Fibroblast of mammary gland (primary cell): ENCODE results near the gene CACNG7.
"Not testable (repeated sequence)": the region's sequence is repeated elsewhere in the genome, so short reads cannot be mapped to it uniquely, and the experiment has no call there.

ENCODE experiments used
- DNase-seq: peaks from one replicate; pipeline ENCODE4 v3.0.0-alpha.2; 2010; ENCODE audit warnings: low read depth
- H3K4me3 ChIP-seq: 2 replicates; pipeline ENCODE4 v1.5.1; 2011; ENCODE audit warnings: low read depth, mild to moderate bottlenecking, low read length, moderate library complexity; ENCODE audit not compliant: control insufficient read depth
- TF ChIP-seq, protein P1 (sequence below): conservative IDR thresholded peaks from 2 replicates; pipeline ENCODE4 v1.5.1; 2011; ENCODE audit warnings: low read depth, low read length, inconsistent platforms; ENCODE audit not compliant: control insufficient read depth, insufficient read depth

CACNG7 gene

DNA sequence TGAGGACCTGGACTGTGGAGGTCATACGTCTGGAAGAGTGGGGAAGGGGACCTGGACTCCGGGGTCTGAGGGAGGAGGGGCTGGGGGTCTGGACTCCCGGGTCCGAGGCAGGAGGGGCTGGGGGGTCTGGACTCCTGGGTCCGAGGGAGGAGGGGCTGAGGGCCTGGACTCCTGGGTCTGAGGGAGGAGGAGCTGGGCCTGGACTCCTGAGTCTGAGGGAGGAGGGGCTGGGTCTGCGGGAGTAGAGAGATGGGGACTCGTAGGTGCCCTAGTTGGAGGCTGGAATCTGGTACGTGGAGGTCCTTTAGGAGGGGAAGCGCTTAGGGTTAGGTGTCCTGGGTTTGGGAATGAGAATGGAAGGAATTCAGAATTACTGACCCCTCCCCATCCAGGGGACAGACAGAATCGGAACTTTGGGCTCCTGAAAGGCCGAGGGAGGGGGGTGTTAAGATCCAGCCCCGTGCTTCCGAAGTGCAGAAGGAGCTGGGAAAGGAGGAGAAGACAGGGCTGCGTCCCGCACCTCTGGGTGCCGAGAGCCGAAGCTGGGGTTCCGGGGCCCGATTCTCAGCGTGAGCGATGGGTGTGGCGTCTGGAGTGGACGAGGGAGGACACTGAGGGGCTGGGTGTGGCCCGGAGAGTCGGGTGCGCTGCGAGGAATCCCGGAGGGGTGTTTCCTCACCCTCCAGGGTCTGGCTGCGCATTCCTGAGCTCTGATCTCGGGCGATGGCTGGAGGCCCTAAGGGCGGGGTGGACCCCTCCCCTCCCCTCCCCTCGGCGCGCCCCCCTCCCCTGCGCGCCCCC is 40.8 kb upstream of the CACNG7 start:
- TF ChIP-seq, protein P1, sequence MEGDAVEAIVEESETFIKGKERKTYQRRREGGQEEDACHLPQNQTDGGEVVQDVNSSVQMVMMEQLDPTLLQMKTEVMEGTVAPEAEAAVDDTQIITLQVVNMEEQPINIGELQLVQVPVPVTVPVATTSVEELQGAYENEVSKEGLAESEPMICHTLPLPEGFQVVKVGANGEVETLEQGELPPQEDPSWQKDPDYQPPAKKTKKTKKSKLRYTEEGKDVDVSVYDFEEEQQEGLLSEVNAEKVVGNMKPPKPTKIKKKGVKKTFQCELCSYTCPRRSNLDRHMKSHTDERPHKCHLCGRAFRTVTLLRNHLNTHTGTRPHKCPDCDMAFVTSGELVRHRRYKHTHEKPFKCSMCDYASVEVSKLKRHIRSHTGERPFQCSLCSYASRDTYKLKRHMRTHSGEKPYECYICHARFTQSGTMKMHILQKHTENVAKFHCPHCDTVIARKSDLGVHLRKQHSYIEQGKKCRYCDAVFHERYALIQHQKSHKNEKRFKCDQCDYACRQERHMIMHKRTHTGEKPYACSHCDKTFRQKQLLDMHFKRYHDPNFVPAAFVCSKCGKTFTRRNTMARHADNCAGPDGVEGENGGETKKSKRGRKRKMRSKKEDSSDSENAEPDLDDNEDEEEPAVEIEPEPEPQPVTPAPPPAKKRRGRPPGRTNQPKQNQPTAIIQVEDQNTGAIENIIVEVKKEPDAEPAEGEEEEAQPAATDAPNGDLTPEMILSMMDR, result no peak
- DNase-seq, result peak; percentile 44

DNA sequence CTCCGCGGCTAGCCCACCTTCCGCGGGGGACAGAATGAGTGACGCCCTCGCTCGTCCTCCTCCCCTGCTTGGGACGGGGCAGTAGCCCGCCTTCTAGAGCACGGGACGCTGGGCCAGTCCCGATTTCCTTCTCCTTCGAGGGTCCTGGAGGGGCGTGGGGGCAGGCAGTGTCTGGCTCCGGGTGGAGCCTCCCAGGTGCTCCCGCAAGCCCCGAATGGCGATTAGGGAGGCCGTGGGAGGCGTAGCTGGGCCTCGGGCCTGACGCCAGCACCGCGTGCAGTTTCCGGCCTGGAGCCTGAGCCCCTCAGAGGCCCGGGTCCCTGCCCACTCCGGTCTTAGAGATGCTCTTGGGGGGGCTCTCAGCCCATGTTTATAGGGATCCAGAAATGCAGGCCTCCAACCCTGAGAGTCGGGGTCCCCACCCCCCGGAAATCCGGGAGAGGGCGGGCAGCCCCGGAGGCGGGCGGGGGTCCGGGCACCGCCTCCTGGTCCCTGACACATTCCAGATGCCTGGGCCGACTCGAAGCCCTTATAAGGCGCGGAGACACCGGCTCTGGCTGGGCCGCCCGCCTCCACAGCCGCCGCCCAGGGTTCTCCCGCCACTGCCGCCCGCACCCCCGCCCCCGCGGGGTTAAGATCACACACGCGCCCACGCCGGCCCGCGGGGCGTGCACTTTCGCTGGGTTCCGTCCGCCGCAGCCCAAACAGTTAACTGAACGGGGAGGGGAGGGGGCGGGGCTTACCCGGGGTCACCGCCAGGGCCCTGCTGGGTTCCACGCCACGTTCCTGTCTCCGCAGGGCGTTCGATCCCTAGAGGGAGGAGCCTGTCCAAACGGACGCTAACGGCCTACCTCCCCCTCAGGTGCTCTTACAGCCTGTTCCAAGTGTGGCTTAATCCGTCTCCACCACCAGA is 39.9 kb upstream of the CACNG7 start:
- TF ChIP-seq, protein P1, result no peak
- peak overlapping the region; percentile 97 for H3K4me3 ChIP-seq
- DNase-seq, result peak; percentile 83

More for the DNA sequence above, 40.8 kb upstream of the CACNG7 start:
- H3K4me3 ChIP-seq, result peak overlapping the region; percentile 97

DNA sequence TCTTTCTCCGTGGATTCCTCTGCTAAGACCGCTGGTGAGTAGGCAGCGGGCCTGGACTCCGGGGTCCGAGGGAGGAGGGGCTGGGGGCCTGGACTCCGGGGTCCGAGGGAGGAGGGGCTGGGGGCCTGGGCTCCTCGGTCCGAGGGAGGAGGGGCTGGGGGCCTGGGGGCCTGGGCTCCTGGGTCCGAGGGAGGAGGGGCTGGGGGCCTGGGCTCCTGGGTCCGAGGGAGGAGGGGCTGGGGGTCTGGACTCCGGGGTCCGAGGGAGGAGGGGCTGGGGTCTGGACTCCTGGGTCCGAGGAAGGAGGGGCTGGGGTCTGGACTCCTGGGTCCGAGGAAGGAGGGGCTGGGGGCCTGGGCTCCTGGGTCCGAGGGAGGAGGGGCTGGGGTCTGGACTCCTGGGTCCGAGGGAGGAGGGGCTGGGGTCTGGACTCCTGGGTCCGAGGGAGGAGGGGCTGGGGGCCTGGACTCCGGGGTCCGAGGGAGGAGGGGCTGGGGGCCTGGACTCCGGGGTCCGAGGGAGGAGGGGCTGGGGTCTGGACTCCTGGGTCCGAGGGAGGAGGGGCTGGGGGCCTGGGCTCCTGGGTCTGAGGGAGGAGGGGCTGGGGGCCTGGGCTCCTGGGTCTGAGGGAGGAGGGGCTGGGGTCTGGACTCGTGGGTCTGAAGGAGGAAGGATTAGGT is 39.1 kb upstream of the CACNG7 start:
- not testable (repeated sequence) for DNase-seq
- peak overlapping the region; percentile 97 for H3K4me3 ChIP-seq

DNA sequence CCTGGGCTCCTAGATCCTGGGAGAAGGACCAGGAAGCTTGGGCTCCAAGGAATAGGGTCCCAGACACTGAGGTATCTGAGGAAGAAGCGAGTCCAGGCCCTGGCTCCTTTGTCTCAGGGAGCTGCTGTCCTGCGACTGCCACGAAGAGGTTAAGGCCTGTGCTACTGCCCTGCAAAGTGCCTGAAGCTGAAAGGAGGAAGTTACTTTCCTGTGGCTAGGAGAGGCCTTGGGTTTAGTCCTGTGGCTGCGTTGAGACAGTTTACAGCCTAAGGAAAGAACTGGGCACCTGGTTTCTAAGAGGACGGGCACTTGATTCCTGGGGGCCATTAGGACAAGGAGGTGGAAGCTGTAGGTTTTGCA is 38.6 kb upstream of the CACNG7 start:
- no peak for DNase-seq
- no peak overlapping the region for H3K4me3 ChIP-seq
- TF ChIP-seq, protein P1, result no peak

DNA sequence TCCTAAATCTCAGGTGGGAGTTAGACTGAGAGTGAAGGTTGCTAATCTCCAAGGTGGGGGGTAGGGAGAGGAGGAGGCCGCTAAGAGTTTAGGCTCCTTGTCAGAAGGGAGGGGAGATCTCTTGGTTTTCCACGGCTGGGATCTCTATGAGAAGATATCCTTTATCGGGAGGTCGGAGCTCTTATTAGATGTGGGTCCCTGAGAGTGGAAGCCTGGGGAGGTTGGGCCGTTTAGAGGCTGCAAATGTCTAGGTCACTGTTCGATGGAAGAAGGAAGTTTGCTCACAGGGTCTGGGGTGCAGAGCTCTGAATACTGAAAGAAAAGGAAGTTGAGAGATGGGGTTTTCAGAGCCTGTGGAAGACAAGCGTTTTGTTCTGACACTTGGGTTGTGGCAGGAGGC is 37.6 kb upstream of the CACNG7 start:
- no peak overlapping the region for H3K4me3 ChIP-seq
- DNase-seq, result no peak
- TF ChIP-seq, protein P1, result no peak

DNA sequence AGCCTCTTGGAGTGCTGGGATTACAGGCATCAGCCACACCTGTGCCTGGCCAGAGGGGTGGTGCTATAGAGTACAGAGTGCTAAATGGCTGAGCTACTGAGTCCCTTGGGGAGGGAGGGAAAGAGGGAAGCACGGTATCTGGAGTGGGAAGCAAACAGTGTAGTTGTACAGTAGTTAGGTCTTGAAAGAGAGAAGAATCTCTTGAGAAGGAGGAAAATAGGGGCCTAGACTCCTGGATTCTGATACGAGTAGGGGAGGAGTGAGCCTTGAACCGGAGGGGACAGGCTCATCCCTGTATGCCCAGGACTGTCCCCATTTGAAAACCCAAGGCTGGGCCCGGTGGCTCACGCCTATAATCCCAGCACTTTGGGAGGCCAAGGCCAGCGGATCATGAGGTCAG is 36.3 kb upstream of the CACNG7 start:
- no peak for DNase-seq
- TF ChIP-seq, protein P1, result no peak
- no peak overlapping the region for H3K4me3 ChIP-seq
